DMS53 (cell line): ENCODE results near the gene ITGB1BP2.
"Not testable (repeated sequence)": the region's sequence is repeated elsewhere in the genome, so short reads cannot be mapped to it uniquely, and the experiment has no call there.

Experiments used
- DNase-seq: peaks from one replicate; lab custom pipeline; 2025; lab: John Stamatoyannopoulos, UW

Gene ITGB1BP2

GRCh38 chrX:71301195-71301924, at the start of gene ITGB1BP2:
TSS of gene ITGB1BP2 (plus strand) at chrX:71301750. CDS start at chrX:71301807, 57 bp downstream.
- peak; percentile 19 for DNase-seq

GRCh38 chrX:71252221-71252620, 49.3 kb upstream of the ITGB1BP2 start:
- DNase-seq: no peak

GRCh38 chrX:71253253-71254091, 48.1 kb upstream of the ITGB1BP2 start:
- peak; percentile 63 for DNase-seq

GRCh38 chrX:71254092-71254963, 47.2 kb upstream of the ITGB1BP2 start, which contains the start of gene ZMYM3:
TSS of gene ZMYM3 (minus strand) at chrX:71254140. CDS start at chrX:71253255, 885 bp downstream.
- DNase-seq: peak; percentile 93

- no peak for DNase-seq
Measured at GRCh38 chrX:71256051-71256450, 45.5 kb upstream of the ITGB1BP2 start.

GRCh38 chrX:71256856-71257255, 44.7 kb upstream of the ITGB1BP2 start:
- DNase-seq: no peak

- DNase-seq: not testable (repeated sequence)
Measured at GRCh38 chrX:71268624-71269023, 32.9 kb upstream of the ITGB1BP2 start.

GRCh38 chrX:71269801-71270395, 31.7 kb upstream of the ITGB1BP2 start:
- no peak for DNase-seq

GRCh38 chrX:71272313-71272712, 29.2 kb upstream of the ITGB1BP2 start:
- DNase-seq: not testable (repeated sequence)

- DNase-seq: not testable (repeated sequence)
Measured at GRCh38 chrX:71281300-71281699, 20.2 kb upstream of the ITGB1BP2 start.

- peak; percentile 95 for DNase-seq
Measured at GRCh38 chrX:71282514-71283402, 18.8 kb upstream of the ITGB1BP2 start.

GRCh38 chrX:71283403-71284143, 18.0 kb upstream of the ITGB1BP2 start, which contains the start of gene NONO:
TSS of gene NONO (plus strand) at chrX:71283635. CDS start at chrX:71290638, 7,003 bp downstream.
- DNase-seq: peak; percentile 100

GRCh38 chrX:71285929-71286328, 15.6 kb upstream of the ITGB1BP2 start:
- no peak for DNase-seq

- DNase-seq: no peak
Measured at GRCh38 chrX:71291381-71291780, 10.2 kb upstream of the ITGB1BP2 start.

- no peak for DNase-seq
Measured at GRCh38 chrX:71292669-71293365, 8.7 kb upstream of the ITGB1BP2 start.

GRCh38 chrX:71296806-71297205, 4.7 kb upstream of the ITGB1BP2 start:
- DNase-seq: no peak

GRCh38 chrX:71298119-71298518, 3.4 kb upstream of the ITGB1BP2 start:
- DNase-seq: no peak

- DNase-seq: not testable (repeated sequence)
Measured at GRCh38 chrX:71300064-71300463, 1.5 kb upstream of the ITGB1BP2 start.

GRCh38 chrX:71300495-71300894, 1.1 kb upstream of the ITGB1BP2 start:
- not testable (repeated sequence) for DNase-seq
